ENCODE measurements around the gene PZP. TPM values are rescaled to one million over a fixed set of nuclear protein-coding genes. Genes with fewer than 3 reads are reported as not detected.
A peak's percentile ranks its signal among the peaks of the same experiment; 100 is the strongest.

Gene PZP
- total RNA-seq, 4 donors from 2014 or later = 0.07 to 0.46 TPM; not detected in 2

DNA sequence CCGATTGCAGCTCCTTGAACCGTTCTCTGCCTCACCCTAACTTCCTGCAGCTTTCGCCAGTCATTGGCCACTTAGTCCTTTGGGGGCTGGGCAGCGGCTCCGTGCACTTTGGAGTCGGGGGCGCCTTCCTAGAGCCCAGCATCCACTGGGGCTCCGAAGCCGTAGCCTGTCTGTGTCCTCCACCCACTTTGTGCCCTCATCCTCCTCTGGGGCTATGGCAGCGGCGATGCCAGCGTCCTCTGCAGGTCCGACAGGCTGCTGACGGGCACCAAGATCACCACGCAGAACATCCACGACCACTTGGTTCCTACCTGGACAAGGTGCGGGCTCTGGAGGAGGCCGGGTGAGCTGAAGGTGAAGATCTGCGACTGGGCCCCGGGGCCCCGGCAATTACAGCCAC, 80.7 kb downstream of the PZP start:
- TF ChIP-seq, protein P1, sequence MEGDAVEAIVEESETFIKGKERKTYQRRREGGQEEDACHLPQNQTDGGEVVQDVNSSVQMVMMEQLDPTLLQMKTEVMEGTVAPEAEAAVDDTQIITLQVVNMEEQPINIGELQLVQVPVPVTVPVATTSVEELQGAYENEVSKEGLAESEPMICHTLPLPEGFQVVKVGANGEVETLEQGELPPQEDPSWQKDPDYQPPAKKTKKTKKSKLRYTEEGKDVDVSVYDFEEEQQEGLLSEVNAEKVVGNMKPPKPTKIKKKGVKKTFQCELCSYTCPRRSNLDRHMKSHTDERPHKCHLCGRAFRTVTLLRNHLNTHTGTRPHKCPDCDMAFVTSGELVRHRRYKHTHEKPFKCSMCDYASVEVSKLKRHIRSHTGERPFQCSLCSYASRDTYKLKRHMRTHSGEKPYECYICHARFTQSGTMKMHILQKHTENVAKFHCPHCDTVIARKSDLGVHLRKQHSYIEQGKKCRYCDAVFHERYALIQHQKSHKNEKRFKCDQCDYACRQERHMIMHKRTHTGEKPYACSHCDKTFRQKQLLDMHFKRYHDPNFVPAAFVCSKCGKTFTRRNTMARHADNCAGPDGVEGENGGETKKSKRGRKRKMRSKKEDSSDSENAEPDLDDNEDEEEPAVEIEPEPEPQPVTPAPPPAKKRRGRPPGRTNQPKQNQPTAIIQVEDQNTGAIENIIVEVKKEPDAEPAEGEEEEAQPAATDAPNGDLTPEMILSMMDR (IDR thresholded peaks at IDR 0.05 in 4 of 5, conservative IDR thresholded peaks at IDR 0.05 in 1 of 5) = no peak
- no peak for TF ChIP-seq POLR2A (IDR thresholded peaks at IDR 0.05)
- intact Hi-C loops (cut with DNase I; ENCODE audit: low total_unique reads) = no loop called here
- no peaks in the 10 kb centered on the region for H3K4me1 ChIP-seq
- DNase-seq (no peak), ATAC-seq (no peak)
- H3K36me3 ChIP-seq = no peaks in the 10 kb centered on the region
- H3K27ac ChIP-seq = no peak overlapping the region
- no peaks in the 10 kb centered on the region for H3K9me3 ChIP-seq
- no peak overlapping the region for H3K4me3 ChIP-seq
- in situ Hi-C loops (cut with MboI; ENCODE audit: low sequenced_read_pairs in 4 of 4) = no loop called here
- no peaks in the 10 kb centered on the region for H3K27me3 ChIP-seq

DNA sequence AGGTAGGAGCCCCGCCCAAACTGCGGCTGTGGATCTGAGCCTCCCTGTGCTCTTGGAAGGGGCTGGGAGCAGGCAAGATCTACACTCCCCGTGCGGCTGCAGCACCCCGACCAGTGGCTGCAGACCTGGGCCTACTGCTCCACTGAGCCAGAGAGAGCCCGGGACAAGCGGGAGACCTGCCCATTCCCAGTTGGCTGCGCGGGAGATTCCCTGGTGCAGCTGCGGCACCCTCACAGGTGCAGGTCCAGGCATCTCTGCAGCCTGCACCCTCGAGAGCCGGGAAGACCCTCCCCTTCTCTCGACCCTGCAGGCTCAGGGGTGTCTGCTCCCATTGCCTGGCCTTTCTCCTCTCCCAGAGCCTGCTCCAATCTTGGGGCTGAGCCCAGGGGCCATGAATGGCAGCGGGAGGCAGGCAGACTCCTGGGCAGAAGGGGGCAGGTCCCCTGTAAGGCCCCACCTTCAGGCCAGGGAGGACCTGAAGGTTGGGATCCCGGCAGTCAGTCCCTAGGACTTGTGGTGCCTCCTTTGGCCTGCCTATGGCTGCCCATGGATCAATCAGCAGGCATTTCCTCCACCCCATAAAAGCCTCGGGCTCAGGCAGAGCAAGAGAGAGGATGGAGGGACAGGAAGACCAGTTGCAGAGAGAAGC, 83.7 kb downstream of the PZP start:
- TF ChIP-seq, protein P1 (IDR thresholded peaks at IDR 0.05 in 4 of 5, conservative IDR thresholded peaks at IDR 0.05 in 1 of 5) = no peak
- no peak for TF ChIP-seq POLR2A (IDR thresholded peaks at IDR 0.05)
- intact Hi-C loops (cut with DNase I; ENCODE audit: low total_unique reads) (no loop called here), in situ Hi-C loops (cut with MboI; ENCODE audit: low sequenced_read_pairs in 4 of 4) (no loop called here)
- peak overlapping the region; percentile 38 to 70 (median 48) for H3K27ac ChIP-seq
- H3K4me1 ChIP-seq = peaks cover 0 to 6% of the 10 kb centered on the region in 2 donors
- no peaks in the 10 kb centered on the region for H3K9me3 ChIP-seq
- no peaks in the 10 kb centered on the region for H3K27me3 ChIP-seq
- DNase-seq (no peak), ATAC-seq (no peak)
- no peaks in the 10 kb centered on the region for H3K36me3 ChIP-seq
- peak overlapping the region in 2 of 4 donors; percentile 9 to 40 for H3K4me3 ChIP-seq

DNA sequence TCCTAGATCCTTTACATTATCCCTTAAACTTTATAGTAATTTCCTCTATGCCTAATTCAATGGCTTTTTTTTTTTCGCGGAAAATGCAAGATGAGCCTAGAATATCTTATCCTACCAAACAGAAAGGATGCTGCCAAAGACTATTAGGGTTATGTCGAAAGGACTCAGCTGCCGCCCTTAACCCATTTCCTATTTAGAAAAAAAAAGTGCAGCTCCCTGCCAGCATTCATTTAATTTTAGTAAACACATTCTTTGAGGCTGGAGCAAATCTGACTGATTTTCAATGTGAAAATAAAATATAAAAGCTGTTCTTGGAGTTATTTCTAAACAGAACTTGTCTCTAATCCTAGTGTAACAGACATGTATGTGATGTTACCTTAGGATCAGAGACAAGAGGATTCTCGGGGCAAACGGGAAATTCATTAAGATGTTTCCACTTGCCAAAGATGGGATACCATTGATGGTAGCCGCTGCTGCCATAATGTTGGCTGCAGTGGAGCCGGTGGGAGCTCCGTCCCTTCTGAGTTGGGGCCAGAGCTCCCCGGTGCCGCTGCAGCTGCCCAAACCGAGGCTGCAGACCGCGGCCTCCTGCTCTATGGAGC, 84.3 kb downstream of the PZP start:
- intact Hi-C loops (cut with DNase I; ENCODE audit: low total_unique reads) (no loop called here), in situ Hi-C loops (cut with MboI; ENCODE audit: low sequenced_read_pairs in 4 of 4) (no loop called here)
- Histone ChIP-seq H3K9me3 (no peaks in the 10 kb centered on the region), H3K27ac (peak overlapping the region; percentile 38 to 70 (median 48)), H3K4me1 (peaks cover 0 to 7% of the 10 kb centered on the region in 2 donors), H3K27me3 (no peaks in the 10 kb centered on the region), H3K4me3 (peak overlapping the region; percentile 8 to 40 (median 19)), H3K36me3 (no peaks in the 10 kb centered on the region)
- ATAC-seq (no peak), DNase-seq (no peak)
- TF ChIP-seq, protein P1 (IDR thresholded peaks at IDR 0.05 in 4 of 5, conservative IDR thresholded peaks at IDR 0.05 in 1 of 5) = no peak
- no peak for TF ChIP-seq POLR2A (IDR thresholded peaks at IDR 0.05)

DNA sequence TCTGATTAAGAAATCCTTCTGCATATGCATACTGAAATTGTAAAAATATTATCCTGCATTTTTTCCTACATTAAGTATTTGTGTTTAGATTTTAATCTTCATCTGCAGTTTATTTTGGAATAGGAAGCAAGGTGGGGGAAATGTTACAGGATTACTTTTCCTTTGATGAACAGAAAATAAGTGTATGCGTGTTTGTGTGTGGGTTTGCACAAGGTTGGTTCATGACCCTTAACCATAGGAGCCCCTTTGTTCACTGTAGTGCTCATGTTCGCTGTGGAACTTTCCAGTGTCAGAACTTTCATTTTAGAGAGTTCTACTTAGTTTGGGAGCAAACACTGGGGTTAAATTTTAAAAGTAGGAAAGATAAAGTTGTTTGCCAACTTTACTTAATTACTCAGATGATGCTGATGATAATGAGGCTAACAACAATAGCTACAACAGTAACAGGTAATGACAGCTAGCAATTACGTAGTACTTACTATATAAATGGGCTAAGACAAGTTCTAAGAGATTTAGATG, 86.0 kb downstream of the PZP start:
- no peak for ATAC-seq

More for the DNA sequence above, 86.0 kb downstream of the PZP start:
- Histone ChIP-seq H3K4me1 (peaks cover 10 to 23% of the 10 kb centered on the region in 2 donors), H3K27ac (peak overlapping the region; percentile 41 to 70 (median 48)), H3K27me3 (no peaks in the 10 kb centered on the region), H3K36me3 (no peaks in the 10 kb centered on the region), H3K4me3 (no peak overlapping the region), H3K9me3 (no peaks in the 10 kb centered on the region)
- intact Hi-C loops (cut with DNase I; ENCODE audit: low total_unique reads) (no loop called here), in situ Hi-C loops (cut with MboI; ENCODE audit: low sequenced_read_pairs in 4 of 4) (no loop called here)
- DNase-seq = no peak
- TF ChIP-seq POLR2A (IDR thresholded peaks at IDR 0.05) = no peak
- TF ChIP-seq, protein P1 (IDR thresholded peaks at IDR 0.05 in 4 of 5, conservative IDR thresholded peaks at IDR 0.05 in 1 of 5) = no peak

All from gastrocnemius medialis (tissue), 4 donors.